ENCODE data around the gene ADGRD2. TPM values are rescaled to one million over a fixed set of nuclear protein-coding genes. Genes with fewer than 3 reads are reported as not detected.
"Not testable (repeated sequence)": the region's sequence is repeated elsewhere in the genome, so short reads cannot be mapped to it uniquely, and the experiment has no call there.

The ADGRD2 gene
- total RNA-seq, 4 donors from 2014 or later = not detected

- Histone ChIP-seq H3K36me3 (no peaks in the 10 kb centered on the region), H3K4me1 (peaks cover 0 to 4% (median 0%) of the 10 kb centered on the region in 4 donors), H3K27ac (no peak overlapping the region), H3K4me3 (no peak overlapping the region), H3K9me3 (no peaks in the 10 kb centered on the region), H3K27me3 (no peaks in the 10 kb centered on the region)
- no peak for DNase-seq (ENCODE audit: low spot score in 2 of 2)
- WGBS, 2 donors = 56 to 67% methylated on average over 3 to 6 of the region's 6 CpGs
- TF ChIP-seq CTCF (IDR thresholded peaks at IDR 0.05) (peak in 2 of 5 experiments; percentile 0 to 5), EP300 (IDR thresholded peaks at IDR 0.05) (no peak)
Observed at GRCh38 chr9:124419832-124420489, 30.3 kb upstream of the ADGRD2 start.

GRCh38 chr9:124420991-124421543, 29.2 kb upstream of the ADGRD2 start:
- Histone ChIP-seq H3K36me3 (no peaks in the 10 kb centered on the region), H3K27me3 (no peaks in the 10 kb centered on the region), H3K27ac (no peak overlapping the region), H3K4me3 (no peak overlapping the region), H3K4me1 (peaks cover 0 to 4% (median 0%) of the 10 kb centered on the region in 4 donors), H3K9me3 (no peaks in the 10 kb centered on the region)
- 76 to 79% methylated on average over 7 of the region's 7 CpGs for WGBS, 2 donors
- TF ChIP-seq POLR2A (IDR thresholded peaks at IDR 0.05) (no peak), CTCF (IDR thresholded peaks at IDR 0.05) (no peak)
- DNase-seq (ENCODE audit: low spot score in 2 of 2) = no peak

- H3K4me3 ChIP-seq = no peak overlapping the region
- peak overlapping the region in 1 of 4 donors; percentile 39 for H3K27ac ChIP-seq
- H3K27me3 ChIP-seq = no peaks in the 10 kb centered on the region
- TF ChIP-seq EP300 (IDR thresholded peaks at IDR 0.05) (no peak), CTCF (IDR thresholded peaks at IDR 0.05) (no peak), POLR2A (IDR thresholded peaks at IDR 0.05) (no peak)
- H3K36me3 ChIP-seq = no peaks in the 10 kb centered on the region
- DNase-seq (ENCODE audit: low spot score in 2 of 2) = no peak
- 72 to 76% methylated on average over 5 of the region's 5 CpGs for WGBS, 2 donors
- H3K4me1 ChIP-seq = peaks cover 0 to 4% (median 0%) of the 10 kb centered on the region in 4 donors
- no peaks in the 10 kb centered on the region for H3K9me3 ChIP-seq
Observed at GRCh38 chr9:124423155-124423554, 27.1 kb upstream of the ADGRD2 start.

- Histone ChIP-seq H3K36me3 (no peaks in the 10 kb centered on the region), H3K27me3 (no peaks in the 10 kb centered on the region), H3K4me3 (no peak overlapping the region), H3K4me1 (peaks cover 0 to 4% (median 0%) of the 10 kb centered on the region in 4 donors), H3K9me3 (no peaks in the 10 kb centered on the region), H3K27ac (peak overlapping the region in 2 of 4 donors; percentile 5 to 39)
- TF ChIP-seq EP300 (IDR thresholded peaks at IDR 0.05) (peak in 1 of 2 donors; percentile 7), POLR2A (IDR thresholded peaks at IDR 0.05) (no peak)
- 24 to 36% methylated on average over 11 of the region's 11 CpGs for WGBS, 2 donors
- no peak for DNase-seq (ENCODE audit: low spot score in 2 of 2)
Observed at GRCh38 chr9:124423591-124423990, 26.7 kb upstream of the ADGRD2 start.

GRCh38 chr9:124425733-124426132, 24.5 kb upstream of the ADGRD2 start:
- not testable (repeated sequence) for H3K4me3 ChIP-seq; H3K9me3 ChIP-seq; H3K36me3 ChIP-seq; DNase-seq (ENCODE audit: low spot score in 2 of 2); H3K27ac ChIP-seq; H3K27me3 ChIP-seq; H3K4me1 ChIP-seq
- WGBS, 2 donors = 91 to 94% methylated on average over 12 of the region's 12 CpGs

GRCh38 chr9:124426361-124426760, 23.9 kb upstream of the ADGRD2 start:
- Histone ChIP-seq H3K4me3 (no peak overlapping the region), H3K27me3 (no peaks in the 10 kb centered on the region), H3K27ac (no peak overlapping the region), H3K36me3 (no peaks in the 10 kb centered on the region), H3K4me1 (no peaks in the 10 kb centered on the region), H3K9me3 (no peaks in the 10 kb centered on the region)
- TF ChIP-seq POLR2A (IDR thresholded peaks at IDR 0.05) = no peak
- TF ChIP-seq CTCF (IDR thresholded peaks at IDR 0.05) = no peak
- no peak for TF ChIP-seq EP300 (IDR thresholded peaks at IDR 0.05)
- DNase-seq (ENCODE audit: low spot score in 2 of 2) = no peak
- WGBS, 2 donors = 89 to 93% methylated on average over 7 of the region's 7 CpGs

Measured in tibial nerve (tissue), 4 donors.